Osteoblast (primary cell): ENCODE measurements around the gene AP3S1. TPM values are rescaled to one million over a fixed set of nuclear protein-coding genes. Genes with fewer than 3 reads are reported as not detected.
"Not testable (repeated sequence)": the region's sequence is repeated elsewhere in the genome, so short reads cannot be mapped to it uniquely, and the experiment has no call there.

Source experiments
- DNase-seq: peaks from one replicate; pipeline ENCODE4 v3.0.0; 2011; ENCODE audit warnings: low spot score, mixed read lengths; ENCODE audit not compliant: insufficient read length; ENCODE audit errors: missing footprints
- H2AFZ ChIP-seq: 2 replicates; pipeline ENCODE4 v1.6.0; 2011; ENCODE audit warnings: mild to moderate bottlenecking, low read length
- H3K27ac ChIP-seq: 2 replicates; pipeline ENCODE4 v1.5.1; 2011; ENCODE audit warnings: mild to moderate bottlenecking, low read depth, low read length, moderate library complexity
- H3K27me3 ChIP-seq: 2 replicates; pipeline ENCODE4 v1.6.0; 2012; ENCODE audit warnings: mild to moderate bottlenecking, control low read depth, inconsistent platforms, low read length, moderate library complexity; ENCODE audit not compliant: insufficient read depth
- H3K36me3 ChIP-seq: 2 replicates; pipeline ENCODE4 v1.5.1; 2011; ENCODE audit warnings: mild to moderate bottlenecking, low read length, control low read depth, moderate library complexity; ENCODE audit not compliant: insufficient read depth
- H3K4me1 ChIP-seq: 2 replicates; pipeline ENCODE4 v1.5.1; 2011; ENCODE audit warnings: mild to moderate bottlenecking, low read length, control low read depth, moderate library complexity; ENCODE audit not compliant: insufficient read depth
- H3K4me2 ChIP-seq: 2 replicates; pipeline ENCODE4 v1.6.0; 2011; ENCODE audit warnings: mild to moderate bottlenecking, low read length; ENCODE audit not compliant: insufficient read depth
- H3K4me3 ChIP-seq: fragments of 200-600 bp; sonication (generic); 3 replicates; pipeline ENCODE4 v1.5.1; 2012; ENCODE audit warnings: mild to moderate bottlenecking, low read length, inconsistent platforms; ENCODE audit not compliant: insufficient read depth
- H3K79me2 ChIP-seq: 2 replicates; pipeline ENCODE4 v1.6.0; 2012; ENCODE audit warnings: mild to moderate bottlenecking, low read length, control low read depth, inconsistent platforms; ENCODE audit not compliant: insufficient read depth
- H3K9me3 ChIP-seq: 2 replicates; pipeline ENCODE4 v1.5.1; 2011; ENCODE audit warnings: low read depth, low read length, control low read depth
- H4K20me1 ChIP-seq: 2 replicates; pipeline ENCODE4 v1.6.0; 2012; ENCODE audit warnings: mild to moderate bottlenecking, low read length, control low read depth; ENCODE audit not compliant: insufficient read depth
- total RNA-seq: library from RNA; depleted of rRNA; stranded (reverse); fragments of >200 nt; gene quantifications from 2 replicates; pipeline ENCODE4 v1.2.3, GENCODE V29; 2012
- TF ChIP-seq, protein P1 (sequence below): IDR thresholded peaks from 2 replicates; pipeline ENCODE4 v1.5.1; 2011; ENCODE audit warnings: mild to moderate bottlenecking, low read depth, low read length, moderate library complexity; ENCODE audit errors: extremely low read depth

The AP3S1 gene
- total RNA-seq, 1 donor, result 109 TPM

DNA sequence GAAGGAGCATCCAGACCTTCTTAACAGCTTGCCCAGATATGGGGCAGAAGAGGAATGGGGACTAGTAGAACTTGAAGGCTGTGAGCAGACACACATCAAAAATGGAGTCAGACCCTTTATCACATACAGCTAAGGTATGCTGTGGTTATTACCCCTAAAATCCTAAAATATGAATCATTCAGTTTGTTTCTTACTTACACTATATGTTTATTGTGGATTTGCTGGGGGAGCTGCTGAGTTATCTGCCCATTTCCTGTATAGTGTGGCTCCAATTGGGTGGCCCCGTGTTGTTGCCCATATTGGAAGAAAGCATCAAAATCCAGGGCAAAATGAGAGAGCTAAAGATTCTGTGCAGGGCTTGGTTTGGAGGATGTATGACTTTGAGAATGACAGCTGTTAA lies 56.9 kb downstream of the AP3S1 start:
- peaks cover 4% of the 10 kb centered on the region for H3K4me1 ChIP-seq
- H4K20me1 ChIP-seq, result no peaks in the 10 kb centered on the region
- no peak overlapping the region for H3K4me3 ChIP-seq
- TF ChIP-seq, protein P1, sequence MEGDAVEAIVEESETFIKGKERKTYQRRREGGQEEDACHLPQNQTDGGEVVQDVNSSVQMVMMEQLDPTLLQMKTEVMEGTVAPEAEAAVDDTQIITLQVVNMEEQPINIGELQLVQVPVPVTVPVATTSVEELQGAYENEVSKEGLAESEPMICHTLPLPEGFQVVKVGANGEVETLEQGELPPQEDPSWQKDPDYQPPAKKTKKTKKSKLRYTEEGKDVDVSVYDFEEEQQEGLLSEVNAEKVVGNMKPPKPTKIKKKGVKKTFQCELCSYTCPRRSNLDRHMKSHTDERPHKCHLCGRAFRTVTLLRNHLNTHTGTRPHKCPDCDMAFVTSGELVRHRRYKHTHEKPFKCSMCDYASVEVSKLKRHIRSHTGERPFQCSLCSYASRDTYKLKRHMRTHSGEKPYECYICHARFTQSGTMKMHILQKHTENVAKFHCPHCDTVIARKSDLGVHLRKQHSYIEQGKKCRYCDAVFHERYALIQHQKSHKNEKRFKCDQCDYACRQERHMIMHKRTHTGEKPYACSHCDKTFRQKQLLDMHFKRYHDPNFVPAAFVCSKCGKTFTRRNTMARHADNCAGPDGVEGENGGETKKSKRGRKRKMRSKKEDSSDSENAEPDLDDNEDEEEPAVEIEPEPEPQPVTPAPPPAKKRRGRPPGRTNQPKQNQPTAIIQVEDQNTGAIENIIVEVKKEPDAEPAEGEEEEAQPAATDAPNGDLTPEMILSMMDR, result no peak
- no peak overlapping the region for H3K27ac ChIP-seq
- no peak for DNase-seq
- no peaks in the 10 kb centered on the region for H3K36me3 ChIP-seq
- H3K4me2 ChIP-seq, result no peak overlapping the region
- H3K79me2 ChIP-seq, result no peaks in the 10 kb centered on the region
- no peaks in the 10 kb centered on the region for H3K27me3 ChIP-seq
- no peaks in the 10 kb centered on the region for H3K9me3 ChIP-seq
- no peak overlapping the region for H2AFZ ChIP-seq

DNA sequence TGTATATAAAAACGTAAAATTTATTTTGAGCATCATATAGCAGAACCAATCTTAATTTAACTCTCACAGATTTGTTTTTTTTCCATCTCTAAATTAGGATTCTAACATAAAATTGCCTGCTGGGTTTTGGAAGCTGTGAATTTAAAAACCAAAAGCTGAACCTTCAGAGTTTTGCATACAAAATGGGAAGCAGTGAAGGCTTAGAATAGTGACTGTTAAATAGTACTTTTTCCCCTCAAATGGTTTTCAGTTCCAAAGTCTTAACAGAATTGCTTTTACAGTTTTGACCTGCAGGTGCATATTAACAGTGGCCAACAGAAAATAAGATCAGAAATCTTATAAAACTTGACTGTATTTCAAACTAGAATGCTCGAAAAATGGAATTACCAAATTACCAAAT lies 65.4 kb downstream of the AP3S1 start:
- H3K9me3 ChIP-seq, result no peaks in the 10 kb centered on the region
- H3K36me3 ChIP-seq, result no peaks in the 10 kb centered on the region
- no peaks in the 10 kb centered on the region for H3K4me1 ChIP-seq
- H3K27me3 ChIP-seq, result no peaks in the 10 kb centered on the region
- H3K79me2 ChIP-seq, result no peaks in the 10 kb centered on the region
- H2AFZ ChIP-seq, result no peak overlapping the region
- H4K20me1 ChIP-seq, result no peaks in the 10 kb centered on the region
- no peak overlapping the region for H3K4me2 ChIP-seq
- no peak overlapping the region for H3K27ac ChIP-seq
- TF ChIP-seq, protein P1, result no peak
- DNase-seq, result no peak
- no peak overlapping the region for H3K4me3 ChIP-seq

DNA sequence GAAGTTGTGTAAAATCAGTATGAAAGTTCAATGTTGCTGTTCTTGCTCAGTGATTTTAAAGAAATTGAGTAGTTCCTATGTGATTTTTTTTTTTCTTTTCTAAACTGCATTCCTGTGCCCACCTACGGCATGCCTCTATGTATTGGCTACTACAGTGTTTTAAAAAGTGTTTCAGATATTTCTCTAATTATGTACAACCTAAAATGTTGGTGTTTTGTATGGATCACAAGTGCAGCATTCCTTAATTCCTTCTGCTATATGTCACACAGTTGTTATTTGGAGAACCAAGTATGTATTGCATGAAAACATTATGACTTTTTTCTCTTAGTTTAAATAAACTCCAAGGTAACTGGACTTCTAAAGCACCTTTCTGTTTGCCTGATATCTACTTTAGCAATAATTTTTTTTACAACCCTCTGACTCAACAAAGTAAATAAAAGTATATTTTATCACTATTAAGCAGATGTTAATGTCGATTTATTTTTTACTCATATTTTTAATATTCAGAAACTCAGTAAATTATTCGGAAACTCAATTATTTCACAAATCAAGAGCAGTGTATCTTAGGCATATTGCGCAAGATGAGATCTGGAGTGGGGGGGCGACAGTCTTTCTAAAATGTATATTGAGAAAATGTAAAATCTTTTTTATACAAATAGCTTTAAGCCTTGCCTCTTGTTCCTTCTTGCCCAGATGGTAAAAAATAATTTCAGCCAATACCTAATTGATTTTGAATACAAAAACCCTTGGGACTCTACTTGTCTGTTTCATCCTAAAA lies 72.1 kb downstream of the AP3S1 start:
- DNase-seq, H4K20me1 ChIP-seq, H3K4me2 ChIP-seq, H3K27me3 ChIP-seq, H3K9me3 ChIP-seq, H3K4me3 ChIP-seq, H3K27ac ChIP-seq, H3K4me1 ChIP-seq, H3K36me3 ChIP-seq, H3K79me2 ChIP-seq, H2AFZ ChIP-seq: not testable (repeated sequence)

DNA sequence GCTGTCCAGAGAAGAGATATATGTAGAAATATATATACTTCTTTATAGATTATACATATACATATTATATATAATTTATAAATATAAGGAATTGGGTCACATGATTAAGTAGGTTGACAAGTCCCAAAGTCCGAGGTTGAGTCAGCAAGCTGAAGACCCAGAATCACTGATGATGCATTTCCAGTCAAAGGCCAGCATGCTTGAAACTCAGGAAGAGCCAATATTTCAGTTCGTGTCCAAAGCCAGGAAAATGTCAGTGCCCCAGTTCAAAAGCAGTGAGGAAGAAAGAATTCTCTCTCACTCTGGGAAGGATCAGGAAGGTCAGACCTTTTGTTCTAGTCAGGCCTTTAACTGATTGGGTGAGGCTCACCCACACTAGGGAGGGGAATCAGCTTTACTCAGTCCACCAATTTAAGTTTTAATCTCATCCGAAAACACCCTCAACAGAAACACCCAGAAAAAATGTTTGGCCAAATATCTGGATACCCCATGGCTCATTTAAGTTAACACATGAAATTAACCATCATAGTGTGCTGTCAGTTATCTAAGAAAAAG lies 78.5 kb downstream of the AP3S1 start:
- H3K27me3 ChIP-seq, result no peaks in the 10 kb centered on the region
- no peaks in the 10 kb centered on the region for H3K4me1 ChIP-seq
- H3K27ac ChIP-seq, result no peak overlapping the region
- no peaks in the 10 kb centered on the region for H3K9me3 ChIP-seq
- H3K4me3 ChIP-seq, result no peak overlapping the region
- no peaks in the 10 kb centered on the region for H4K20me1 ChIP-seq
- no peak for DNase-seq
- no peak overlapping the region for H2AFZ ChIP-seq
- TF ChIP-seq, protein P1, result no peak
- no peaks in the 10 kb centered on the region for H3K36me3 ChIP-seq
- H3K4me2 ChIP-seq, result no peak overlapping the region
- no peaks in the 10 kb centered on the region for H3K79me2 ChIP-seq

DNA sequence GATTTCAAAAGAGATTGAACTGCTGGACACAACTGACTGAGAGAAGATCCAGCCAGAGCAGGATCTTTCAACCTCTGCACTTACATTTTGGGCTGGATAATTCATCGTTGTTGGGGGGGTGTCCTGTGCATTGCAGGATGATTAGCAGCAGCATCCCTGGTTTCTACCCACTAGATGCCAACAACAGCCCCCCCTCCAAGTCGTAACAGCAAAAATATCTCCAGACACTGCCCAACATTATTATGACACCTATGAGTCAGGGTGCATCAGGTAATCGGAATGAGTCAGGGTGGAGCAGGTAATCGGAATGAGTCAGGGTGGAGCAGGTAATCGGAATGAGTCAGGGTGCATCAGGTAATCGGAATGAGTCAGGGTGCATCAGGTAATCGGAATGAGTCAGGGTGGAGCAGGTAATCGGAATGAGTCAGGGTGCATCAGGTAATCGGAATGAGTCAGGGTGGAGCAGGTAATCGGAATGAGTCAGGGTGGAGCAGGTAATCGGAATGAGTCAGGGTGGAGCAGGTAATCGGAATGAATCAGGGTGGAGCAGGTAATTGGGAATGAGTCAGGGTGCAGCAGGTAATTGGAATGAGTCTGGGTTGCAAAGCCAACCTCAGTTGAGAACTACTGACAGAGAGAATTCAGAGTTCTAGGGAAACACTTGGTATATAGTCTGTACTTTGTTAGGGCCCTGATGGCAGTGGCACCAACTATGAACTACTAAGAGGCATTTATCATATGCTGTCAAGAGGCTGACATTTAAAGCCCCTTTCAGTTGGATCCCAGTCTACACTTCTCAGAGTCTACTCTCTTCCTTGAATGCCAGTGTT lies 87.1 kb downstream of the AP3S1 start:
- not testable (repeated sequence) for H3K9me3 ChIP-seq, H3K36me3 ChIP-seq, H3K27ac ChIP-seq, H3K4me3 ChIP-seq, H3K4me2 ChIP-seq, H4K20me1 ChIP-seq, H3K4me1 ChIP-seq, DNase-seq, H3K79me2 ChIP-seq, H2AFZ ChIP-seq, H3K27me3 ChIP-seq

DNA sequence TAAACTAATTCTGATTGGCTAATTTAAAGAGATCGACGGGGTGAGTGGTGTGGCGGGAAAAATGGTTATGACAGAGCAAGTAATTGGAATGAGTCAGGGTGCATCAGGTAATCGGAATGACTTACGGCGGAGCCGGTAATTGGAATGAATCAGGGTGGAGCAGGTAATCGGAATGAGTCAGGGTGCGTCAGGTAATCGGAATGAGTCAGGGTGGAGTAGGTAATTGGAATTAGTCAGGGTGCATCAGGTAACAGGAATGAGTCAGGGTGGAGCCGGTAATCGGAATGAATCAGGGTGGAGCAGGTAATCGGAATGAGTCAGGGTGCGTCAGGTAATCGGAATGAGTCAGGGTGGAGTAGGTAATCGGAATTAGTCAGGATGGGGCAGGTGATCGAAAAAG lies 88.4 kb downstream of the AP3S1 start:
- DNase-seq, H3K79me2 ChIP-seq, H3K4me3 ChIP-seq, H3K9me3 ChIP-seq, H3K27me3 ChIP-seq, H3K4me2 ChIP-seq, H3K4me1 ChIP-seq, H4K20me1 ChIP-seq, H3K36me3 ChIP-seq, H2AFZ ChIP-seq, H3K27ac ChIP-seq: not testable (repeated sequence)
